ENCODE results near the gene IFITM2. TPM values are rescaled to one million over a fixed set of nuclear protein-coding genes. Genes with fewer than 3 reads are reported as not detected.
"Not testable (repeated sequence)": the region's sequence is repeated elsewhere in the genome, so short reads cannot be mapped to it uniquely, and the experiment has no call there.

Gene IFITM2
- total RNA-seq, 2 donors from 2014 or later = 74.1 to 115 TPM

- Histone ChIP-seq H3K4me3 (no peak overlapping the region), H3K9me3 (no peaks in the 10 kb centered on the region), H3K27me3 (no peaks in the 10 kb centered on the region), H3K9ac (ENCODE audit: low read depth in 2 of 2, low read length in 2 of 2) (no peak overlapping the region), H3K4me1 (peaks cover 6% of the 10 kb centered on the region), H3K36me3 (no peaks in the 10 kb centered on the region), H3K27ac (no peak overlapping the region)
- intact Hi-C loops (cut with DNase I) = no loop called here
- TF ChIP-seq CTCF (IDR thresholded peaks at IDR 0.05) = no peak
- no peak for DNase-seq
Observed at GRCh38 chr11:340539-341512, 33.2 kb downstream of the IFITM2 start.

- no peak for DNase-seq
- H3K36me3 ChIP-seq = no peaks in the 10 kb centered on the region
- H3K9me3 ChIP-seq = no peaks in the 10 kb centered on the region
- no peaks in the 10 kb centered on the region for H3K27me3 ChIP-seq
- intact Hi-C loops (cut with DNase I) = no loop called here
- H3K4me1 ChIP-seq = no peaks in the 10 kb centered on the region
- H3K9ac ChIP-seq (ENCODE audit: low read depth in 2 of 2, low read length in 2 of 2) = no peak overlapping the region
- no peak for TF ChIP-seq CTCF (IDR thresholded peaks at IDR 0.05)
- H3K27ac ChIP-seq = no peak overlapping the region
- H3K4me3 ChIP-seq = no peak overlapping the region
Observed at GRCh38 chr11:342328-342727, 34.7 kb downstream of the IFITM2 start.

GRCh38 chr11:344836-345578 lies 37.4 kb downstream of the IFITM2 start:
- no peak for DNase-seq
- no peak for TF ChIP-seq CTCF (IDR thresholded peaks at IDR 0.05)
- Histone ChIP-seq H3K4me3 (no peak overlapping the region), H3K27ac (no peak overlapping the region), H3K9ac (ENCODE audit: low read depth in 2 of 2, low read length in 2 of 2) (no peak overlapping the region), H3K27me3 (no peaks in the 10 kb centered on the region), H3K36me3 (no peaks in the 10 kb centered on the region), H3K4me1 (no peaks in the 10 kb centered on the region), H3K9me3 (no peaks in the 10 kb centered on the region)
- intact Hi-C loops (cut with DNase I) = no loop called here

- Histone ChIP-seq H3K27me3 (no peaks in the 10 kb centered on the region), H3K36me3 (no peaks in the 10 kb centered on the region), H3K9ac (ENCODE audit: low read depth in 2 of 2, low read length in 2 of 2) (no peak overlapping the region), H3K27ac (no peak overlapping the region), H3K9me3 (no peaks in the 10 kb centered on the region), H3K4me1 (no peaks in the 10 kb centered on the region), H3K4me3 (no peak overlapping the region)
- DNase-seq = no peak
- TF ChIP-seq CTCF (IDR thresholded peaks at IDR 0.05) = no peak
- intact Hi-C loops (cut with DNase I) = no loop called here
Observed at GRCh38 chr11:346529-346928, 38.9 kb downstream of the IFITM2 start.

GRCh38 chr11:349270-349954 lies 41.8 kb downstream of the IFITM2 start:
- H3K4me1 ChIP-seq; DNase-seq; H3K27ac ChIP-seq; intact Hi-C loops (cut with DNase I); H3K27me3 ChIP-seq; H3K36me3 ChIP-seq; H3K4me3 ChIP-seq; H3K9ac ChIP-seq (ENCODE audit: low read depth in 2 of 2, low read length in 2 of 2); H3K9me3 ChIP-seq: not testable (repeated sequence)

- H3K27ac ChIP-seq; DNase-seq; H3K9me3 ChIP-seq; H3K27me3 ChIP-seq; H3K4me3 ChIP-seq; H3K36me3 ChIP-seq; H3K4me1 ChIP-seq; intact Hi-C loops (cut with DNase I): not testable (repeated sequence)
- H3K9ac ChIP-seq (ENCODE audit: low read depth in 2 of 2, low read length in 2 of 2) = peak overlapping the region in 1 of 2 donors; percentile 69
Observed at GRCh38 chr11:350033-350722, 42.6 kb downstream of the IFITM2 start.
